Duodenal mucosa (tissue), 2 donors: ENCODE measurements around the gene OR2T2.
"Not testable (repeated sequence)": the region's sequence is repeated elsewhere in the genome, so short reads cannot be mapped to it uniquely, and the experiment has no call there.

ENCODE experiments used
- H3K27ac ChIP-seq: one replicate; pipeline ENCODE4 v1.7.0; 2013; ENCODE audit warnings: low read depth, low read length
- H3K27me3 ChIP-seq, 2 donors: one replicate each; pipeline ENCODE4 v1.7.0; 2013; ENCODE audit warnings: low read length in 2 of 2, control low read depth in 1 of 2; ENCODE audit not compliant: insufficient read depth in 2 of 2, control insufficient read depth in 1 of 2
- H3K36me3 ChIP-seq, 2 donors: one replicate each; pipeline ENCODE4 v1.7.0; 2013; ENCODE audit warnings: low read length in 2 of 2, control low read depth in 1 of 2; ENCODE audit not compliant: insufficient read depth in 2 of 2, control insufficient read depth in 1 of 2
- H3K4me1 ChIP-seq, 2 donors: one replicate each; pipeline ENCODE4 v1.7.0; 2013; ENCODE audit warnings: low read length in 2 of 2, control low read depth in 1 of 2; ENCODE audit not compliant: insufficient read depth in 2 of 2, control insufficient read depth in 1 of 2
- H3K4me3 ChIP-seq, 2 donors: one replicate each; pipeline ENCODE4 v1.7.0; 2013; ENCODE audit warnings: low read length in 2 of 2, low read depth in 1 of 2
- H3K9ac ChIP-seq, 2 donors: one replicate each; pipeline ENCODE4 v1.7.0; 2013; ENCODE audit warnings: low read length in 2 of 2, low read depth in 1 of 2
- H3K9me3 ChIP-seq, 2 donors: one replicate each; pipeline ENCODE4 v1.7.0; 2013; ENCODE audit warnings: low read length in 2 of 2, control low read depth in 1 of 2; ENCODE audit not compliant: control insufficient read depth in 1 of 2

The OR2T2 gene

DNA sequence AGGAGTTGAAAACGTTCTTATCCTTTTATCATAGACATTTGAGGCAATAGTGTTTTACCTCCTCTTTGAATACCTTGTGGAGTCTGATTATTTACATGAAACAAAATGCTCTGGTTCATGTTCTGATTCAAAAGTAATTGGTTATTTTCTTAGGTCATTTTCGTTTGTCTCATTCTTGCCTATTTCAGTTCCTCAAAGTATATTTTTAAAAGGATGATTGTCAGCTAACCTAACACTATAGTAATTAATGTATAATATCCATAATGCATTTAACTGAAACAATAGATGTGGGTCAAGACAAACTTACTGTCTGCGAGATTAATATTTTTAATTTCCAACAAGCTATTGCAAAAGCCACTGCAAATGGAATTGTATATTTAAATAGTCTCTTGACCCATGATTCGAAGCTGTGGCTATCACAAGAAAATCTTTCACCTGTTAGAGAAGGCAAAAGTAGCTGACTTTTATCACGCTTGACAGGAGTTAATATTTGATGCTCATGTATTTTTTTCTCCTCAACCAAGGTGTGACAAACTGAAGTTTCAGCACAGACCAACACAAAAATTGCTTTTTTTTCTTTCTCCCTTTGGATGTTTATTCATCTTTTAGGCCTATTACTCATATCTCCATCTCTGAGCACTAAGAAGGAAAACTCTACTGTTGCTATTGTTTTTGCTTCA lies 5.2 kb downstream of the OR2T2 start:
- not testable (repeated sequence) for H3K4me3 ChIP-seq, H3K9me3 ChIP-seq, H3K36me3 ChIP-seq, H3K27me3 ChIP-seq, H3K9ac ChIP-seq, H3K4me1 ChIP-seq, H3K27ac ChIP-seq

GRCh38 chr1:248453619-248454018 lies 8.2 kb downstream of the OR2T2 start:
- H3K27ac ChIP-seq, H3K36me3 ChIP-seq, H3K27me3 ChIP-seq: not testable (repeated sequence)

DNA sequence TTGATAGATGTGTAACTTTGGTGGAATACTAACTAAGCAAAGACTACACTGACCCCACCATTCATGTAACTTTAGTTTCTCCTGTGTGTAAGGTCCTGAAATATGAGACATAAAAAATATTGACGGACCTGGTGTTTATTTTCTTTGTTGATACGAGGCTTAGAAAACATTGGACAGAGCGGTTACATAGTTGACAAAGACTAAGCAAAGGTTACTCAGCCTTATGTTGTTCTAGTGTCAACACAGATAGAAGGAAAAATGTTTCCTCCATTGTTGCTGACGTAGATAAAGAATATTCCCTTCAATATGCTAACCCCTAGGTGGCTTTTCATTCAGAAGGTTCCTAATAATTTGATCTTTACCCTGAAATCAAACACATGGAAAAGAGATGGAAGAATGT lies 9.6 kb downstream of the OR2T2 start:
- H3K9ac ChIP-seq, H3K27ac ChIP-seq, H3K27me3 ChIP-seq, H3K4me3 ChIP-seq, H3K4me1 ChIP-seq, H3K36me3 ChIP-seq, H3K9me3 ChIP-seq: not testable (repeated sequence)

More at GRCh38 chr1:248453619-248454018, 8.2 kb downstream of the OR2T2 start:
- not testable (repeated sequence) for H3K9me3 ChIP-seq, H3K4me3 ChIP-seq, H3K4me1 ChIP-seq, H3K9ac ChIP-seq

DNA sequence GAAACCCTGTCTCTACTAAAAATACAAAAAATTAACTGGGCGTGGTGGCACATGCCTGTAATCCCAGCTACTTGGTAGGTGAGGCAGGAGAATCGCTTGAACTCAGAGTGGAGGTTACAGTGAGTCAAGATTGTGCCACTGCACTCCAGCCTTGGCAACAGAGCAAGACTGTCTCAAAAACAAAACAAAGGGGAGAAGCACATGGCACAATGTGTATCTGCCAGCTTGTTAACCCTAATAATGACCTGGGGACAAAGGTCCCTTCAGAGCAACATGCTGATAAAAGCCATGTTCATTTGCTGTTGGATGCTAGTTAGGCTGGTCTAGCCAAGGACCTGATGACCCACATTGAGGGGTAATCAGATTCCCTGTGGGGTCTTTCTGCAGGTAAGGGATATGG lies 11.2 kb downstream of the OR2T2 start:
- H3K36me3 ChIP-seq, H3K4me1 ChIP-seq, H3K27ac ChIP-seq, H3K9ac ChIP-seq, H3K27me3 ChIP-seq, H3K9me3 ChIP-seq, H3K4me3 ChIP-seq: not testable (repeated sequence)

DNA sequence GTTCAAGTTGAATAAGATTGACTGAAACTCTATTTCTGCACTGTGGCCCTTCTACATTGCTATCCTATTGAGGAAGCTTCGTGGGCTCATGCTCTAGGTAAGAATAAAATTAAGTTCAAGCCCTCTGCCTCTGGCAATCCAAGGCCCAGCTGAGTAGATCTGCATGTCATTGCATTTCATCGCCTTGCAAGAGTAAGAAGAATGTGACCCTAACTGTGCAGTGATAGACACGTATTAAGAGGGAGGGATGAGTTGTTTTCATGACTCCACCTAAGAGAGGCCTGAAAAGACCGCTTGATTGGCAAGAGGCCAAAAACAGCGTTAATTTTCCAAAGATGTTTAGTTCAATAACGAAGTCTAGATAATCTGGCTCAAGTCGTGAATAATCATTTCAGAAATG lies 13.7 kb downstream of the OR2T2 start:
- H3K9me3 ChIP-seq, H3K36me3 ChIP-seq, H3K27me3 ChIP-seq, H3K4me1 ChIP-seq, H3K9ac ChIP-seq, H3K27ac ChIP-seq, H3K4me3 ChIP-seq: not testable (repeated sequence)

DNA sequence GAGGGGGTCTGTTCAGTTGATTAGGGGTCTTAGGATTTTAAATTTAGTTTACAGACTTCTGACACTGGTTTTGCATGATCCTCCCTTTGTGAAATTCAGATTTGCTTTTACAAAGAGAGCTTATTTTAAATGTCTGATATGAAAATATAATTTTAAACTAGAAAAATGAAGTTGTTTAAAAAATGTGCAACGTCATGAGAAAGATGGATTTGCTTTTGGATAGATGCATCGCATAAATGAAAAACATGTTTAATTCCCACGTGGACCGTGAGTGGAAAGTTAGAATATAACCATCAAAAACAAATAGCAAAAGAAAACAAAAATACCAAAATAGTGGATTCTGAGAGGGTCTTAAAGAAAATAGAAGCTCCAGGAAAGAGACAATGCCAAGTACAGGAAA lies 25.7 kb downstream of the OR2T2 start:
- Histone ChIP-seq H3K4me1 (no peaks in the 10 kb centered on the region), H3K9ac (no peak overlapping the region), H3K27ac (no peak overlapping the region), H3K4me3 (no peak overlapping the region), H3K9me3 (no peaks in the 10 kb centered on the region), H3K36me3 (no peaks in the 10 kb centered on the region), H3K27me3 (no peaks in the 10 kb centered on the region)

DNA sequence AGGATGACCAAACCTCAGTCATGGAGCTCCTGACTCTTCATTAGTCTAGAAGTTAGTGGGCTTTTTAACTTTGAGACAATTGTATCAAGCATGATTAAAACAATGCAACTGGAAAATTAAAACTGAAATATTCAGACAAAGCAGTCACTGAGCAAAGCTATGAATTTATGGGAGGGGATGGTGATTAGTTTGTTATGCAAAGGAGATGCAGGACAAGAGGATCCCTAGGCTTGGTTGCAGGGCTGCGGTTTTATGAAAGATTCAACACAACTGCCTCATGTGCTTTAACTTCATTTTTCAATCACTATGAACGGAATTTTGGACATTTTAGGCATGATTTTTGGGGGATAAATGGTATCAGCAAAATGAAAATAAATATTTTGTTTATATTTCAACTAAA lies 26.7 kb downstream of the OR2T2 start:
- not testable (repeated sequence) for H3K4me1 ChIP-seq, H3K4me3 ChIP-seq, H3K9me3 ChIP-seq, H3K27me3 ChIP-seq, H3K9ac ChIP-seq, H3K27ac ChIP-seq, H3K36me3 ChIP-seq

GRCh38 chr1:248473051-248473450 lies 27.6 kb downstream of the OR2T2 start, which contains the start of gene OR2T3:
Gene OR2T3 (plus strand): TSS chr1:248473351. CDS start chr1:248473351, 0 bp downstream.
- H3K27me3 ChIP-seq, H3K9ac ChIP-seq, H3K4me3 ChIP-seq, H3K27ac ChIP-seq, H3K36me3 ChIP-seq, H3K9me3 ChIP-seq, H3K4me1 ChIP-seq: not testable (repeated sequence)

DNA sequence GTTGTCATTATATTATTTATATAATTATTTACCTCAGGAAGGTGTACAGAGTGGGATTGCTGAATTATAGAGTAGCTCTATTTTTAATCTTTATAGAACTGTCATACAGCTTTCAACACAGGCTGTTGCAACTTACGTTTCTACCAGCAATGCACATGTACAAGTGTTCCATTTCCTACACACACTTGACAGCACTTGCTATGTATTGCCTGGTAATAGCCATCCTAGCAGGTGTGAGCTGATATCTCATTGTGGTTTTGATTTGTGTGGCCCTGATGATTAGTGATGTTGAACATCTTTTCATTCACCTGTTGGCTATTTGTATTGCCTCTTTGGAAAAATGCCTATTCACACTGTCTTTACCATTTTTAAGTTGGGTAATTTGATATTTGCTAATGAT lies 30.2 kb downstream of the OR2T2 start:
- not testable (repeated sequence) for H3K36me3 ChIP-seq, H3K4me3 ChIP-seq, H3K4me1 ChIP-seq, H3K27ac ChIP-seq, H3K9ac ChIP-seq, H3K27me3 ChIP-seq, H3K9me3 ChIP-seq

- H3K36me3 ChIP-seq, H3K4me3 ChIP-seq, H3K27me3 ChIP-seq, H3K4me1 ChIP-seq, H3K27ac ChIP-seq, H3K9me3 ChIP-seq, H3K9ac ChIP-seq: not testable (repeated sequence)
Observed at GRCh38 chr1:248481686-248482579, 36.5 kb downstream of the OR2T2 start.
